MM.1S (cell line): ENCODE measurements around the gene TACO1.

Experiments
- EZH2 ChIP-seq: fragments of 300-600 bp; sonication (generic); optimal IDR thresholded peaks from 2 replicates; pipeline ENCODE3; 2017; ENCODE audit warnings: low read depth, mild to moderate bottlenecking, antibody characterized with exemption, low read length, mixed read lengths
- EZH2phosphoT487 ChIP-seq: fragments of 300-600 bp; sonication (generic); IDR thresholded peaks from 2 replicates; pipeline ENCODE4 v1.6.1; 2018; ENCODE audit warnings: antibody characterized with exemption, low read length

DNA sequence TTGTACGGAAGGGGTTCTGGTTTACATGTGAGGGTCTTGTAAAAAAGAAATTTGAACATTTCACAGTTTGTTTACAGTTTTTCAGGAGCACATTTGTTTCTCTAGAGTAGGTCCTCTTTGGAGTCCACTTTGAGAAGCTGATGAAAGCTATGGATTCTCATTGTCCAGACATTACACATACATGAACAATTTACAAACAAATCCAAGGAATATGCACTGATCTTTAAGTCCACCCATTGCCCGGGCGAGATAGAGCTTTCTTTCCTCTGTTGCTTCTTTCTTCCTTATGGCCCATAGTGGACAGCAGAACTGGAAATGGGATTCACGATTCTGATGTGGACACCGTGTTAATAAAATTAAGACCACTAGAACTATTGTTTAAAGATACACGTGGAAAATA, 48.5 kb upstream of the TACO1 start:
- TF ChIP-seq EZH2: no peak
- TF ChIP-seq EZH2phosphoT487: no peak
